Mononuclear cell (primary cell): ENCODE results near the gene SCGN. TPM values are rescaled to one million over a fixed set of nuclear protein-coding genes. Genes with fewer than 3 reads are reported as not detected.

Experiments used
- H3K27me3 ChIP-seq: 2 replicates; pipeline ENCODE4 v1.6.0; 2011; ENCODE audit warnings: low read length, control low read depth; ENCODE audit not compliant: insufficient read depth
- H3K4me1 ChIP-seq: 2 replicates; pipeline ENCODE4 v1.5.1; 2011; ENCODE audit warnings: mild to moderate bottlenecking, low read length, control low read depth; ENCODE audit not compliant: insufficient read depth
- H3K4me3 ChIP-seq: 2 replicates; pipeline ENCODE4 v1.5.1; 2011; ENCODE audit warnings: mild to moderate bottlenecking, low read length, moderate library complexity
- H3K9me3 ChIP-seq: 2 replicates; pipeline ENCODE4 v1.5.1; 2011; ENCODE audit warnings: low read depth, mild to moderate bottlenecking, control low read depth, low read length
- total RNA-seq: library from RNA; depleted of rRNA; stranded (reverse); fragments of >200 nt; gene quantifications from one replicate; pipeline ENCODE4 v1.2.3, GENCODE V29; 2012

Gene SCGN
- total RNA-seq, 1 donor, result not detected

- H3K27me3 ChIP-seq, result no peaks in the 10 kb centered on the region
- no peak overlapping the region for H3K4me3 ChIP-seq
- peaks cover 6% of the 10 kb centered on the region for H3K4me1 ChIP-seq
- no peaks in the 10 kb centered on the region for H3K9me3 ChIP-seq
Measured at GRCh38 chr6:25713824-25714223, 61.8 kb downstream of the SCGN start.

DNA sequence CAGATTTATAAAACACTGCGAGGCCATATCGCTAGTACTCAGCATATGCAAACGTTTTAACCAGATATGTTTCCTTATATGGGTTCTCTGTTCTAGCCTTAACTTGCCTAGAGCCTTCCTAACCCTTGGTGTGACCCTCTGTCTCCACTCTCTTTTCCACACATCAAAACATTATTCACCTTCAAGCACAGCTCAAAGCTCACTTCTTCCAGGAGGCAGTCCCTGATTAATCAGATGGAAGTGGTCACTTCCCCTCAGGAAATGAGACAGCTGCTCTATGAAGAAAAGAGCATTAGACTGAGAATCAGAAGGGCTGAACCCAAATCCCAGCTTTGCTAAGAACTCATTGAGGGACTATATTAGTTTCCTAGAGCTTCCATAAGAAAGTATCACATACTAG lies 62.8 kb downstream of the SCGN start:
- H3K4me3 ChIP-seq, result no peak overlapping the region
- H3K27me3 ChIP-seq, result no peaks in the 10 kb centered on the region
- H3K4me1 ChIP-seq, result peaks cover 6% of the 10 kb centered on the region
- no peaks in the 10 kb centered on the region for H3K9me3 ChIP-seq

- no peaks in the 10 kb centered on the region for H3K27me3 ChIP-seq
- no peaks in the 10 kb centered on the region for H3K9me3 ChIP-seq
- peaks cover 6% of the 10 kb centered on the region for H3K4me1 ChIP-seq
- H3K4me3 ChIP-seq, result no peak overlapping the region
Measured at GRCh38 chr6:25715794-25716193, 63.8 kb downstream of the SCGN start.

DNA sequence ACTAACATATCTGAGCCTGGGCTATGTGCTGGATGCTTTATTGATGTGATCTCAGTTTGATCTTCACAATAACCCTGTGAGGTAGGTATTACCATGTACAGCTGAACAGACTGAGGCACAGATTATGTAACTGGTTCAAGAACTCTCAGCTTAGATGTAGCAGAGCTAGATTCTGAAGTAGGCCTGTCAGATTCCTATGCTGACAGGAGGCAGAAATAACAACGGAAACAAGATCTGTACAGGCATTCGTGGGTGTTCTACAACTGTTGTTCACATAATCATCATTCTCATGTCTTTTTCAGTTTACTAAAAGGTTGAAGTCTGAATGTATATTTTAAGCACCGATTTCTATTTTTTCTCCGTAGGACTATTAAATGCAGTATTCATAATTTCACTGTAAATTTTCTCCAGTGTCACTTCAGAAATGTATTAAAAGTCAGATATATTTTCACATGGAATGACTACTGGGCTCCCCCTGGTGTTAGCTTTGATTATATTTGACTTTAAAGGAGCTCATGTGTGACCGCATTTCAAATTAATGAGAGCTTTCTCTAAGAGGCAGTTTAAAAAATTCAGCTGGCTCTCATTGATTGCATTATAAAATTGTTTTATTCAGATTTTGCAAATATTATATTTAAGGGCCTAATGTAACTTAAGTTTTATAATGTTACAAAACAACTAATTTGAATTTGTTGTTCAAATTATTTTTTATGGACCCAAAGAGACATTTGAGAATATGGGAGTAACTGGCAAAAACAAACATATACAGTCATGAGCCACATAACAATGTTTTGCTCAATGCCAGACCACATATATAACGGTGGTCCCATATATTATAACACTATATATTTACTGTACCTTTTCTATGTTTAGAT lies 66.1 kb downstream of the SCGN start:
- Histone ChIP-seq H3K27me3 (no peaks in the 10 kb centered on the region), H3K4me3 (no peak overlapping the region), H3K4me1 (peaks cover 6% of the 10 kb centered on the region), H3K9me3 (no peaks in the 10 kb centered on the region)

- Histone ChIP-seq H3K9me3 (no peaks in the 10 kb centered on the region), H3K4me3 (no peak overlapping the region), H3K27me3 (peaks cover 3% of the 10 kb centered on the region), H3K4me1 (no peaks in the 10 kb centered on the region)
Measured at GRCh38 chr6:25726122-25726911, 74.3 kb downstream of the SCGN start.

GRCh38 chr6:25727028-25727427 lies 75.0 kb downstream of the SCGN start:
- H3K27me3 ChIP-seq, result peaks cover 3% of the 10 kb centered on the region
- H3K4me3 ChIP-seq, result no peak overlapping the region
- H3K9me3 ChIP-seq, result no peaks in the 10 kb centered on the region
- no peaks in the 10 kb centered on the region for H3K4me1 ChIP-seq

- Histone ChIP-seq H3K9me3 (no peaks in the 10 kb centered on the region), H3K4me1 (no peaks in the 10 kb centered on the region), H3K27me3 (peaks cover 12% of the 10 kb centered on the region), H3K4me3 (no peak overlapping the region)
Measured at GRCh38 chr6:25730907-25731306, 78.9 kb downstream of the SCGN start.

DNA sequence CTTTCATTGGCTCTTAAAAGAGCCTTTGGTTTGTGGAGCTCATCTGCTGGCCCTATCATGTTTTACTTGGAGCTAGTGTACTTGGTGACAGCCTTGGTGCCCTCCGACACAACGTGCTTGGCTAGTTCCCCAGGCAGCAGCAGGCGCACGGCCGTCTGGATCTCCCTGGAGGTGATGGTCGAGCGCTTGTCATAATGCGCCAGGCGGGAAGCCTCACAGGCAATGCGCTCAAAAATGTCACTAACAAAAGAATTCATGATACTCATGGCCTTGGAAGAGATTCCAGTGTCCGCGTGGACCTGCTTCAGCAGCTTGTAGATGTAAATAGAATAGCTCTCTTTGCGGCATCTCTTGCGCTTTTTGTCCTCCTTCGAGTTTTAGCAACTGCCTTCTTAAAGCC lies 79.7 kb downstream of the SCGN start:
- H3K4me1 ChIP-seq, result no peaks in the 10 kb centered on the region
- no peak overlapping the region for H3K4me3 ChIP-seq
- peaks cover 12% of the 10 kb centered on the region for H3K27me3 ChIP-seq
- no peaks in the 10 kb centered on the region for H3K9me3 ChIP-seq

- Histone ChIP-seq H3K9me3 (peaks cover 8% of the 10 kb centered on the region), H3K27me3 (peaks cover 18% of the 10 kb centered on the region), H3K4me3 (no peak overlapping the region), H3K4me1 (no peaks in the 10 kb centered on the region)
Measured at GRCh38 chr6:25732468-25733198, 80.6 kb downstream of the SCGN start.

GRCh38 chr6:25735261-25735660 lies 83.2 kb downstream of the SCGN start:
- no peak overlapping the region for H3K4me3 ChIP-seq
- H3K4me1 ChIP-seq, result no peaks in the 10 kb centered on the region
- peaks cover 12% of the 10 kb centered on the region for H3K9me3 ChIP-seq
- peaks cover 18% of the 10 kb centered on the region for H3K27me3 ChIP-seq

GRCh38 chr6:25743868-25744267 lies 91.9 kb downstream of the SCGN start:
- no peaks in the 10 kb centered on the region for H3K9me3 ChIP-seq
- no peaks in the 10 kb centered on the region for H3K27me3 ChIP-seq
- no peak overlapping the region for H3K4me3 ChIP-seq
- no peaks in the 10 kb centered on the region for H3K4me1 ChIP-seq

DNA sequence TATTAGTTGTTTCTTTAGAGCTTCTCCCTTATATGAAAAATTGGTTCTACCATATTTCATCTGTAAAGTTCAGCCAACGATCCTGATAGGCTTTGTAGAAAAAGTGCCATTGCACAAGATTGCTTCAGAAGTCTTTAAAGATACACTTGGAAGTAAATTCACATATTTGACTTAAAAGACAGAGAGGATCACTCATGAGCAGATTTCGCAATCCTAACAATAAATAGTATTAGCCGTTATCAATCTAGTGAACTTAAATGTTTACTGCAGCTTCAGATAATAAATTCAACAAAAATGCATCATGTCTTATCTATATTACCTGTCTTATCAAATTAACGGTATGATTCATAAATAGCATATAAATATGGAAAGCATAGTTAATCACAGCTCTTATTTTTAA lies 93.8 kb downstream of the SCGN start:
- no peaks in the 10 kb centered on the region for H3K9me3 ChIP-seq
- no peaks in the 10 kb centered on the region for H3K27me3 ChIP-seq
- no peak overlapping the region for H3K4me3 ChIP-seq
- H3K4me1 ChIP-seq, result no peaks in the 10 kb centered on the region

DNA sequence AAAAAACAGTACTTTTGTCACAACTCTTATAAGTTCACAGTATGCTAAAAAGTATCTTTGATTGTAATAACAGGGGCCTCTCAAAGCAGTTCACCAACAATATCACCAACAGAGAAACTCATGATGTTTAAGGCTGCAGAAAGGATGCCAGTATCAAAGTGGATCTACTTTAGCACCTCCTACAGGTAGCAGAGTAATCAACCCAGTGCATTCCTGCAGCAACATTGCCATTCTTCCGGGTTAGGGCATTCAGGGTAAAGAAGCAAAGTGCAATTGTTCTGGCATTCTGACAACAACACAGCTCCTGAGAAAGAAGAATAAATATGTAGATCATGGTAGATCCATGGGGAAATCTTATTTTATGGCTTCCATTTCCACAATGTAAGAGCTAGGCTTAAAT lies 95.0 kb downstream of the SCGN start:
- no peak overlapping the region for H3K4me3 ChIP-seq
- H3K4me1 ChIP-seq, result no peaks in the 10 kb centered on the region
- H3K27me3 ChIP-seq, result no peaks in the 10 kb centered on the region
- no peaks in the 10 kb centered on the region for H3K9me3 ChIP-seq

GRCh38 chr6:25747477-25747876 lies 95.5 kb downstream of the SCGN start:
- H3K4me3 ChIP-seq, result no peak overlapping the region
- H3K4me1 ChIP-seq, result no peaks in the 10 kb centered on the region
- no peaks in the 10 kb centered on the region for H3K9me3 ChIP-seq
- H3K27me3 ChIP-seq, result no peaks in the 10 kb centered on the region

DNA sequence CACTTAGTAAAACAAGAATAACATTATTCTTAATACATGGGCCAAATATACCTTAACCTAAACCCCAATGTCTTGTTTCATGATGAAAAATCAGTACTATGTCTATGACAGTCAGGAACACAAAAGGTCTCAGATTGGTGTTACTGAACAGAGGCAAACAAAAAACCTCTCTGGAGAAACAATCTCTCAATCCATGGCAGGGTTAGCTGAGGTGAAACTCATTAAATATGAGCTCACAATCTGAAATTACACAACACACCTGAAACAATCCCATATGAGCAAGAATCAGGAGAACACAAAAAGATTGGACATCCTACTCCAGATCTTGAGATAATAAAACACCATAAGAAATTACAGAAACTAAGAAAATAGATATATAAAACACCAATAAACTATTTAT lies 96.0 kb downstream of the SCGN start:
- no peaks in the 10 kb centered on the region for H3K27me3 ChIP-seq
- H3K9me3 ChIP-seq, result no peaks in the 10 kb centered on the region
- H3K4me1 ChIP-seq, result no peaks in the 10 kb centered on the region
- H3K4me3 ChIP-seq, result no peak overlapping the region
